ENCODE results near the gene FBXO36.

DNA sequence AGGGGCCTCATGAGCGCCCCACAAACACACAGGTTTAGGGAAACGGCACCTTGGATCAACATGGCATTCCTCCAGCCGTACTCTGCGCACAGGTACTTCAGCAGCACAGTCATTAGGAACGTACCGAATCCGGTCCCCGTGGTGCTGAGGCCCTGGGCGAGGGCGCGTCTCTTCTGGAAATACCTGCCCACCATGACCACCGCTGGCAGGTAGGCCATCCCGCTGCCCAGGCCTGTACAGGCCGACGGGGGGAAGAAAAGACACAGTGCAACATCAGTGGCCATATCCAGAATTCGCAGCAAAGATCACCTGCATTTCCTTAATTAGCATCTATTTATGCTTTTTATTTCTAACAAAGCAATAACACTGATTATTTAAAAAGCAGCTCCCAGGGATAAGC is 124.2 kb downstream of the FBXO36 start:
- TF ChIP-seq, protein P1, sequence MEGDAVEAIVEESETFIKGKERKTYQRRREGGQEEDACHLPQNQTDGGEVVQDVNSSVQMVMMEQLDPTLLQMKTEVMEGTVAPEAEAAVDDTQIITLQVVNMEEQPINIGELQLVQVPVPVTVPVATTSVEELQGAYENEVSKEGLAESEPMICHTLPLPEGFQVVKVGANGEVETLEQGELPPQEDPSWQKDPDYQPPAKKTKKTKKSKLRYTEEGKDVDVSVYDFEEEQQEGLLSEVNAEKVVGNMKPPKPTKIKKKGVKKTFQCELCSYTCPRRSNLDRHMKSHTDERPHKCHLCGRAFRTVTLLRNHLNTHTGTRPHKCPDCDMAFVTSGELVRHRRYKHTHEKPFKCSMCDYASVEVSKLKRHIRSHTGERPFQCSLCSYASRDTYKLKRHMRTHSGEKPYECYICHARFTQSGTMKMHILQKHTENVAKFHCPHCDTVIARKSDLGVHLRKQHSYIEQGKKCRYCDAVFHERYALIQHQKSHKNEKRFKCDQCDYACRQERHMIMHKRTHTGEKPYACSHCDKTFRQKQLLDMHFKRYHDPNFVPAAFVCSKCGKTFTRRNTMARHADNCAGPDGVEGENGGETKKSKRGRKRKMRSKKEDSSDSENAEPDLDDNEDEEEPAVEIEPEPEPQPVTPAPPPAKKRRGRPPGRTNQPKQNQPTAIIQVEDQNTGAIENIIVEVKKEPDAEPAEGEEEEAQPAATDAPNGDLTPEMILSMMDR (IDR thresholded peaks at IDR 0.05), result no peak
- TF ChIP-seq SREBF2 (IDR thresholded peaks at IDR 0.05), result no peak
- no peak for TF ChIP-seq EP300 (IDR thresholded peaks at IDR 0.05)
- TF ChIP-seq CEBPB (IDR thresholded peaks at IDR 0.05), result no peak
- no peak for TF ChIP-seq PBX3 (IDR thresholded peaks at IDR 0.05)
- TF ChIP-seq, protein P2, sequence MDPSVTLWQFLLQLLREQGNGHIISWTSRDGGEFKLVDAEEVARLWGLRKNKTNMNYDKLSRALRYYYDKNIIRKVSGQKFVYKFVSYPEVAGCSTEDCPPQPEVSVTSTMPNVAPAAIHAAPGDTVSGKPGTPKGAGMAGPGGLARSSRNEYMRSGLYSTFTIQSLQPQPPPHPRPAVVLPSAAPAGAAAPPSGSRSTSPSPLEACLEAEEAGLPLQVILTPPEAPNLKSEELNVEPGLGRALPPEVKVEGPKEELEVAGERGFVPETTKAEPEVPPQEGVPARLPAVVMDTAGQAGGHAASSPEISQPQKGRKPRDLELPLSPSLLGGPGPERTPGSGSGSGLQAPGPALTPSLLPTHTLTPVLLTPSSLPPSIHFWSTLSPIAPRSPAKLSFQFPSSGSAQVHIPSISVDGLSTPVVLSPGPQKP (IDR thresholded peaks at IDR 0.05; ENCODE audit: low read depth, low read length), result no peak
- TF ChIP-seq, protein P3, sequence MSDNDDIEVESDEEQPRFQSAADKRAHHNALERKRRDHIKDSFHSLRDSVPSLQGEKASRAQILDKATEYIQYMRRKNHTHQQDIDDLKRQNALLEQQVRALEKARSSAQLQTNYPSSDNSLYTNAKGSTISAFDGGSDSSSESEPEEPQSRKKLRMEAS (IDR thresholded peaks at IDR 0.05), result no peak
- no peak for TF ChIP-seq RAD21 (conservative IDR thresholded peaks at IDR 0.05 in 1 of 2, IDR thresholded peaks at IDR 0.05 in 1 of 2)
- no peak for TF ChIP-seq USF2 (IDR thresholded peaks at IDR 0.05)
- TF ChIP-seq POLR2A (IDR thresholded peaks at IDR 0.05; ENCODE audit: low read length), result no peak
- no peak for TF ChIP-seq MAFK (IDR thresholded peaks at IDR 0.05; ENCODE audit: partially characterized antibody)
- TF ChIP-seq ZC3H11A (IDR thresholded peaks at IDR 0.05), result no peak
- no peak for TF ChIP-seq KDM1A (IDR thresholded peaks at IDR 0.05; ENCODE audit: low read depth)
- no peak for TF ChIP-seq BHLHE40 (IDR thresholded peaks at IDR 0.05; ENCODE audit: low read depth, low read length)

All from A549 (cell line).